GM21526 (cell line): ENCODE data around the gene CA10.

Experiments
- ATAC-seq: cut with Tn5 transposase; IDR thresholded peaks from one replicate; pipeline ENCODE4 v1.9.1; 2021; ENCODE audit warnings: moderate library complexity; ENCODE audit not compliant: unreplicated experiment, low FRiP score

The CA10 gene

GRCh38 chr17:52158450-52159042 lies at the start of gene CA10:
Gene CA10, minus strand, starts transcription at chr17:52158714.
- no peak for ATAC-seq

GRCh38 chr17:52207796-52208195 lies 49.3 kb upstream of the CA10 start:
- no peak for ATAC-seq

DNA sequence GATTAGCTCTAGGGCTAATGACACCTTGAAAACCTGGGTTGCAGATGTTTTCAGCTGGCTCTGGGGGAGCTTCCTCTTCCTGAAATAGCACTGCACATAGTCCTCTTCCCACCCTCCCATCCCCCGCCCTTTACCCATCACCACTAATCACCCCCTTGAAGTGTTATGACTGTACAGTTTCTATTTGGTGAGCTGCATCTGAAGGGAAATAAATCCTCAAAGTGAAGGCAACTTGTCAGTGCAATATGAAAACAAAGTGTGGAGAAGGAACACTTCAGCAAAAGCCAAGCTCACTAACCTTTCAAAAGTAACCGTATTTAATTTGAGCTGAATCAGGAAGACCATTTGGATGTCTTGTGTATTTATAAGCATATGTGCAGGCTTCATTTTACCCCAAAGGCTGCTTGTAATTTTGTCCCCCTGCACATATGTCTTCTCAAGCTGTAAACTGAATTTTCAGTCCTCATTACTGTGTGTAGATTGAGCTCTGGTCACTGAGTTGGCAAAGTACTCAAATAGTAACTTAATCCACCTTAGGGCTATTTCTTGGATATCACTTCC lies 44.1 kb upstream of the CA10 start:
- no peak for ATAC-seq

GRCh38 chr17:52201767-52202519 lies 43.4 kb upstream of the CA10 start:
- ATAC-seq: no peak

DNA sequence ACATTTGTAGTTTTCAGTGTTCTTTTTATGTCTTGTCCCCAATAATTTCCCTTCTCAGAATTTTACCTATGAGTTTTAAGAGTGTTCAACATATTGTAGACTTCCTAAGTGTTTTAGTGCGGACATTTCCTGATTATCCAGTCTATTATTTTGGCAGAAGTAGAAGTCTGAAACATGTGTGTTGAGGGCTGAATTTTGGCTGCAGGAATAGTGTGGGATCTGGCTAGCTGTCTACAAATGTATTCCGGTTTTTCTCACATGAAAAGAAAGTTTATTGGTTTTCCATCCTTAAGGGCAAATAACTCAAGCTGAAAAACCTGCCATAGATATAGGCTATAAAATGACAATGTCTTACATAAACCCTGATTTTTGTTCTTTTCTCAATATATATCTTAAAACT lies 33.0 kb upstream of the CA10 start:
- no peak for ATAC-seq

DNA sequence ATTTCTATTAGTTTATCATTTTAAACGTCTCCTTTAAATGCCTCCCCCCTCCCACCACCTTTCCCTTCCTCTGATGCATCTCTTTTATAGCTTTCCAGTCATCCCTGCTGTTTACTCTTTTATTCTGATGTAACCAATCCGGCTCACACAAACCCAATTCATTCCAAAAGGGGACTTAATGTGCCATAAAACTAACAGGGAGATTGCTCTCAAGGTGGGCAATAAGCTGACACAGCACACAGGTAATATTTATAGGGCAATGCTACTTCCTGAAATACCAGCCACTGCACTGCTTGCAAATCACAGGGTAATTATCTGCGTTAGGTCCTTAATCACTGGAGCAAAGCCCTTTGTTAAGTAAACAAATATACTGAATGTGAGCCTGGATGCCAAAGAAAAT lies 23.3 kb upstream of the CA10 start:
- no peak for ATAC-seq

- ATAC-seq: no peak
These were observed 19.5 kb upstream of the CA10 start for GRCh38 chr17:52178012-52178411.

DNA sequence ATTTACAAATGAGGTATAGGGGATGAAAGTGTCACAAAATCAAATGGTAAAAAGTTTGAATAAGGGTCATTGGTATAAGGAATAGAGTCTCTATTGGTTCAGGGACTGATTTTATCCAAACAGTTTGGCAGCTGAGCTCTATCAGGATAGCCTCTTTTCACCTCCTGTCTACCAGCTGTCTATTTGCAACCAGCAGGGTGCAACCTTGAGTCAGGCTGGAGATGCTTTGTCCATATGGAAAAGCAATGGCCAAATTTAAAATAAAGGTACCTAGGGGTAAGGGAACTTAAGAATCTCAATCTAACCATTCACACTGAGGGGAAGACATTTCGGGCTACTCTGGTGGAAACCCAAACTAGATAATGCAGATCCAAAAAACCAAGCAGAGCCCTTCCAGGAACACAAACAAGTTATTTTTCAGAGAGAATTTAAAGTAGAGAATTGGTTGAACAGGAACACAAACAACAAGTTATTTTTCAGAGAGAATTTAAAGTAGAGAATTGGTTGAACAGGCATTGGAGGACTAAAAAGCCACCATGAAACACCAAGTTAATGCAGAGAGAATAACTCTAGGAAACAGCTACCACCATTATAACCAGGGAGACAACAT lies 12.6 kb upstream of the CA10 start:
- no peak for ATAC-seq

DNA sequence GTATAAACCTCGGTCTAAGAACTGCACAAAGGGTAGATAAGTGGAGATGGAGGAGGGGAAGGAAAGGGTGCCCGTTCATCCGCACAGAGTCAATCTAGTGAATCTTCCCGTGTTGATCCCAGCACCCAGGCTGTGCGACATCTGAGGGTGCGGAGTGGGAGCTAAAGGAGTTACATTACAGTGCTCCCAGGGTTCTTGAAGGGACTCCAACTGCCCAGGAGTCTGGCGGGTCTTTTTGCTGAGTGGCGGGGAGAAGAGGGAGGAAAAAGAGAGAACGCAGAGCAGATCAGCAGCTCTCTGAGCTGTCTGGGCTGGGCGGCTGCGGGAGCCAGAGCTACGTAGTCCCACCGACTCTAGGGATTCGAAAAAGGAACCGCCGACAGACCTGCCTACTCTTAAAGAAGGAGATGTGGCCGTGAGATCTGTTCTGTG lies 1.6 kb upstream of the CA10 start:
- no peak for ATAC-seq

DNA sequence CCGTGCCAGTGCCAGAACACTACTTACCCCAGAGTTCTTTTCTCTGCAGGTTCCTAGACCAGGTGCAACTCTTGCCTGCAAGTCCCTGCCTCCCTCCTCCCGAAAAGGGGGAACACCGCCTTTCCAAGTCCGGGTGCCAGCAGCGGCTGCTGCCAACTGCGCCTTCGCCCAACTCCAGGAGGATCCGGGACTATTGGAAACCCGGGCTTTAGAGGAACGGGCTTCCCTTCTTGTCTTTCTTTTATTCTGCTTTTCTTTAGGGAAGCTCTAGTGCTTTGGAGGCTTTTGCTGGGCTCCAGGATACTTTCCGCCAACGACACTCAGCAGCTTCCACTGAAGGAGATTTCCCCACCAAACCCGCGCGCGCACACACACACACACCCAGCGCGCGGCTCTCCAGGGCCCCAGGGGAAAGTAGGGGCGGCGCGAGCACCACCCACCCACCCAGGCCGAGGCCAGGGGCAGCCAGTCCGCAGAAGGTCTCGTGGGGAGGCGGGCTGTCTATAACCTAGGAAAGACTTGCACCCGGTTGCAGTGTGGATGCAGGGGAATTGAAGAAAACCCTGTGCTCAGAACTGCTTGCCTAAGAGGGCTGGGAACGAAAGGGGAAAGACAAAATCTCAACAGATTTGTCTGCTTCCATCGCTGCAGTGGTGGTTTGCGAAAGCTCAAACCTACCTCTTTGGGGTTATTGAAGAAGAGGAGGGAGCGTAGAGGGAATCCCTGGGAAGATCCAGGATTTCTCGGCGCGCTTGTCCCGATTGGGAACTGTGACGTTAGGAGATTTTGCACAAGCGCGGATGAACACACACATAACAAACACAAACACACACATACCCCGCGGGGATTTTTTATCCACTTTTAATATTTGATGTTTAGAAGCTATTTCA lies 977 bp upstream of the CA10 start:
- ATAC-seq: no peak

DNA sequence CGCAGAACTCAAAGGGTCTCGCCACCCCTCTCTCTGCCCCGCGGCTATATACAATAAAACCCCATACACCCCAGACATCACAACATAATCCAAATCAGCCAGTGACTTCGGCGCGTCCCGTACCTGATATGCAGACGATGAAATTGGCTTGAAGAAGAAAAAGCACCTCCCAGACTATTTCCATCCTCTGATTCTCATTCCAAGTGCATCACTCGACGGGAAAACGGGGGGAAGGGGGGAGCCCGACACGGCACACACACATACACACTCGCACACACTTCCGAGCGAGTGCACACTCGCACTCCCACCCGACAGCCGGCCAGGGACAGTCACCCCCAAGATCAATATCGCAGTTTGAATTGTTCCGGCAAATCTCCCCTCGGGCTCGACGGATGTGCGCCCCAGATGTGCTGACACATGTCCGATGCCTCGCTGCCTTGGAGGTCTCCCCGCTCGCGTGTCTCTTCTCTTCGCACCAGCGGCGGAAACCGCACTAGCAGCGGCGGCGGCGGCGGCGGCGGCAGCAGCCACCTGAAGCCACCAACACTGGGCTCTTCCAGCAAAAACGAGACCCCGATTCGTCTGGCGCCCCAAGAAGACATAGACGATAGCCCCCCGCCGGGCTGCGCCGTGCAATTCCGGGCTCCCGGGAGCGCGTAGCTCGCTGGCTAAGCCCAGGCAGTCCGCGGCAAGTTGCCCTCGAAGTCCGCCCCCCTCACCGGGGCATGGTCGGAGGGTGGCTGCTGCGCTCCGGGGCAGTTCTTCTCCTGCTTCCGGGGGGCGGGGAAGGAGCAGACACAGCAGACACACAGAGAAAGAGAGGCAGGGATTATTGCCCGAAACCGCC lies 688 bp downstream of the CA10 start:
- ATAC-seq: no peak

DNA sequence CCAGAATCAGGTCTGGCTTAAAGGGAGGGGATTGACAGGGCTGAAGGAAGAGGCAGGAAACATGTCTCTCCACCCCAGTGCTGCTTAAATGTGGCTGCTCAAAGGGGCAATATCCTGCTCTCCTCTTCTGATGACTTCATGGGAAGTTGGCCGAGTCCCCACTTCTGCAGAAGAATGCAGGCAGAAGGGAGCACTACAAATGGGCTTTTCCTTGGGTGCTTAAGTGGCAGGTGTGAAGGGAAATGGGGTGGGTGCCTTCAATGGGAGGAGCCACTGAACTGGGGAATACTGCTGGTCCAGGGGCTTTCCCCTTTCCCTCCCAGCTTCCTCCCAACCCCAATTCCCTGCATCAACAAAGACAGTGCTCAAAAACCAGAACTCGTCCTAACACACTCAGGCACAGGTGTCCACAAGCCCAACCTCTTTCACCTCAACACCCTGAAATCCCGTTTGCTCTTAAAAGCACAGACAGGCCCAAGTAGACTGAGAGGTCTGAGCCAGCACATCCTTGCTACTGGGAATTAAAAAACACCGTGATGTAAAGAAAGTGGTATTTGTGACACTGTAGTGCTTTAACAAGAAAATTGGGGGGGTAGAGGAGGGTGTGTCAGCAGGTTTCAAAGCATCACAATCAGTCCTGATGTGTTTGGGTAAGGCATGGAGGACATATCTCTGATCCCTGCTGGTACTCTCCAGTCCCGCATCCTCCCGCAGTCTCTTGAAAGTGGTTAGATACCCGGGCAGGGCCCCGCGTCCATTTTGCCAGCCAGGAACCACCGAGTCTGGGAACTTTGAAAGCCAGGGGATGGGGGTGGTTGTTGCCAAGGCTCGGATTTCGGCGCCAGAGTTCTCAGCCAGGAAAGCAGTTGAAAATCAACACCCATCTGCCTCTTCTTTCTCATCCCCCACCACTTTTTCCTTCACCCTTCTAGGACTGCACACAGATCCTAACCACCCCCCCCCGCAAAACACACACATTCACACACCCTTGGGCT lies 1.6 kb downstream of the CA10 start:
- no peak for ATAC-seq

DNA sequence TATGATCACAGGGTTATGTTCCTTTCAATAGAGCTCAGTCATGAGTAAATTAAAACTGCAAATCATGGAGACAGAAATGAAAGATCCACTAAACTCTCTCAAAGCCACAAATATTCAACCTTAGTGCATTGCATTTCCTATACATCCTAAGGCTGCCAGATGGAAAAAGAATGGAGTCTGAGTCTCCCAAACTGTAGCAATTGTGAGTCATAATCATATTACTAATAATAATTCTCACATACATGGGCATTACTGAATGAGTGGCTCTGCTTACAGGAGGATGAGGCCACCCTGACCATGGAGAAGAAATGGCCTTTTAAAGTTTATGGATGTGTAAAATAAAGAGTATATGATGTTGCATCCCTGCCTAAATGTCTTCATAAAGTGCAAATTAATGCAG lies 3.2 kb downstream of the CA10 start:
- ATAC-seq: no peak

- ATAC-seq: no peak
These were observed 4.0 kb downstream of the CA10 start for GRCh38 chr17:52154466-52154865.

GRCh38 chr17:52150935-52151334 lies 7.6 kb downstream of the CA10 start:
- ATAC-seq: no peak

GRCh38 chr17:52149626-52150025 lies 8.9 kb downstream of the CA10 start:
- no peak for ATAC-seq

DNA sequence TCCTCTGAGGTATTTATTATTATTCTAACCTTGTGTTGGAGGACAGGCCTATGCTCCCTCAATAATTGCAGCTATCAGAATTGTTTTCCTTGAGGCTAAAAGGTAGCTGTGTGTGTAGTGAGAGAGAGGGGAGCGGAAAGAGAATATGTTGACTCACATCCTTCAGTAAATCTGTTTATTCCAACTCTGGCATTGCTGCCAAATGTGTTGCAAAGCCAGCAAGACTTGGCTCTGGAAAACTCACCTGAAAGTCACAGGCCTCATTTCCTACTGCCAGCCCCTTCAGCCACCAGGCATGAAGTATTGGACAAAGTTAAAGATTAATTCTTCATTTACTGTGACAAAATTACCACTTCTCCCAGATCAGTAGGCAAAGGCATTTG lies 9.6 kb downstream of the CA10 start:
- no peak for ATAC-seq

DNA sequence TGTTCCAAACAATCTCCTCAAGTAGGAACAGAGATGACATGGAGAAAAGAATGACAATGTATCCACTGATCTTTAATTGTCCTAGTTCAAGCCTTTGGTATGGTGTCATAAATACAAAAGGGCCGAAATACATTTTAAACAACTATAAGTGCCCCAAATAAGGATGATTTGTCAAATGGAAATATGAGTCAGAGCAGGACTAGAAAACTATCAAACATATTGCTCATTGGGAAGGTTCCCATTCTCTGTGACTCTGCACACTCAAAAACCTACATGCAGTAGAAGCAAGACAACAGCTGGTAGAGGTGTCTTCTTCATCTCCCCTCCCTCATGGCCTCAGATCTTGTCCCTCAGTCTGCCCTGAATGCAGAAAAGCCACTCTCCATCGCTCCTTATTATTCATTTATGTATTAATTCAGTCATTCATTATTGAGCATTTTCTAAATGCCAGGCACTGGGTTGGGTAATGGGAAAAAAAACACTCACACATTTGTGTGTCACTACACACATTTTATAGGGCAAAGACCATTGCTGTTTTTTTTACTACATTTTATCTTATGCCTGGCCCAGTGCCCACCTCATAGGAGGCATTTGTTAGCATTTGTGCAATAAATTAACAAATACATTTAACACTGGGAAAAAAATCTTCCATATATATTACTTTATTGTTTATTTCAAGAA lies 10.1 kb downstream of the CA10 start:
- ATAC-seq: no peak
